ENCODE measurements around the gene FCHSD2. TPM values are rescaled to one million over a fixed set of nuclear protein-coding genes. Genes with fewer than 3 reads are reported as not detected.
A peak's percentile ranks its signal among the peaks of the same experiment; 100 is the strongest.

FCHSD2 gene
- total and polyA plus RNA-seq, 2 of the 13 experiments (the other 11 are each of a cell fraction or from before 2014, with no cell fraction given) = 20.5 to 24.8 TPM

GRCh38 chr11:73141309-73142127, 600 bp downstream of the FCHSD2 start:
- H3K4me3 ChIP-seq (replicated peaks in 1 of 3; ENCODE audit: insufficient read depth in 1 of 3, low read depth in 2 of 3, low read length in 3 of 3) = peak overlapping the region; percentile 78 to 99 (median 91)
- POLR2A ChIA-PET = interaction anchor here (0.9 to 5.2 kb wide), 12 partner anchors 11 to 80 kb away, joined by 3 to 152 read pairs (median 12); no protein-coding TSS in a partner anchor
- peaks cover 3 to 5% of the 10 kb centered on the region in 2 experiments; a peak in 4 of 5 replicates for H3K36me3 ChIP-seq (replicated peaks in 1 of 2; ENCODE audit: control insufficient read depth in 1 of 2, insufficient read depth in 2 of 2, low read length in 2 of 2)
- peaks cover 54% of the 10 kb centered on the region for H3K79me2 ChIP-seq (ENCODE audit: insufficient read depth, low read length)
- H3K9me3 ChIP-seq (ENCODE audit: low read length) = no peaks in the 10 kb centered on the region
- FAIRE-seq = no peak
- peaks cover 65% of the 10 kb centered on the region for H3K4me1 ChIP-seq (ENCODE audit: insufficient read depth, low read length)
- DNase-seq (ENCODE audit: low spot score) = peak; percentile 47
- H3K27me3 ChIP-seq (ENCODE audit: control insufficient read depth in 1 of 2, insufficient read depth in 2 of 2, low read length in 2 of 2) = no peaks in the 10 kb centered on the region; a peak in 1 of 5 replicates
- in situ Hi-C loops (cut with HindIII; ENCODE audit: extremely low pct_ligation_motif_present, low pct_unique_long_range_greater_than_20kb) (loop anchor here (5.0 kb wide), 1 partner anchor 36 kb away; no protein-coding TSS in a partner anchor), intact Hi-C loops (cut with micrococcal nuclease; ENCODE audit: unreplicated experiment) (loop anchor here (1.0 kb wide), 1 partner anchor 32 kb away; no protein-coding TSS in a partner anchor)
- peak; percentile 36 for ATAC-seq
- no TSS peak for BruUV-seq (replicated peaks)
- CTCF ChIA-PET (ENCODE audit: low intra/inter-chr PET ratio, low total read pairs) = interaction anchor here (0.8 to 2.1 kb wide), 3 partner anchors 28 to 36 kb away, joined by 3 to 12 read pairs (median 3); no protein-coding TSS in a partner anchor
- WGBS (ENCODE audit: low lambda C conversion rate) = 1% methylated on average over 35 of the region's 71 CpGs
- peak overlapping the region; percentile 95 for H3K27ac ChIP-seq (ENCODE audit: extremely low read length, insufficient read depth, low read length)
- peak overlapping the region; percentile 87 for H3K9ac ChIP-seq (ENCODE audit: insufficient read depth, low read depth, low read length)
- H2AFZ ChIP-seq (ENCODE audit: low read length) = no peak overlapping the region
- H4K20me1 ChIP-seq (ENCODE audit: insufficient read depth, low read length) = no peaks in the 10 kb centered on the region
- peak overlapping the region; percentile 82 for H3K4me2 ChIP-seq (ENCODE audit: low read depth, low read length)
- TF ChIP-seq SMYD3 (CRISPR knock-in tag; IDR thresholded peaks at IDR 0.05) = 0 out of 2 replicates have a peak, but pooled peaks have one; percentile 9
- TF ChIP-seq SAFB2 (CRISPR knock-in tag; IDR thresholded peaks at IDR 0.05; ENCODE audit: borderline replicate concordance, low read depth) = peak; percentile 12; the same call in 1 of the 2 replicates
- peak; percentile 36; the same call in 1 of the 2 replicates for TF ChIP-seq ZNF20 (CRISPR knock-in tag; IDR thresholded peaks at IDR 0.05)
- peak; percentile 77 for TF ChIP-seq RBFOX2 (IDR thresholded peaks at IDR 0.05; ENCODE audit: low read depth, low read length)
- 0 out of 2 replicates have a peak, but pooled peaks have one; percentile 0 for TF ChIP-seq NCOA2 (CRISPR knock-in tag; IDR thresholded peaks at IDR 0.05)
- 0 out of 2 replicates have a peak, but pooled peaks have one; percentile 45 for TF ChIP-seq ZNF468 (CRISPR knock-in tag; IDR thresholded peaks at IDR 0.05)
- TF ChIP-seq ZNF280B (CRISPR knock-in tag; IDR thresholded peaks at IDR 0.05; ENCODE audit: borderline replicate concordance) = peak; percentile 12; the same call in 1 of the 2 replicates
- TF ChIP-seq MED1 (CRISPR knock-in tag; IDR thresholded peaks at IDR 0.05) = no peak
- peak; percentile 64; the same call in 1 of the 2 replicates for TF ChIP-seq ZNF414 (CRISPR knock-in tag; IDR thresholded peaks at IDR 0.05)
- TF ChIP-seq JUND (CRISPR knock-in tag; IDR thresholded peaks at IDR 0.05) = peak; percentile 34; the same call in 1 of the 2 replicates
- peak; percentile 32; the same call in 1 of the 2 replicates for TF ChIP-seq ZMYM3 (CRISPR knock-in tag; IDR thresholded peaks at IDR 0.05)
- TF ChIP-seq SKI (IDR thresholded peaks at IDR 0.05; ENCODE audit: partially characterized antibody) = no peak
- TF ChIP-seq ZNF225 (CRISPR knock-in tag; IDR thresholded peaks at IDR 0.05) = peak; percentile 23; the same call in 1 of the 2 replicates
- TF ChIP-seq AFF4 (CRISPR knock-in tag; IDR thresholded peaks at IDR 0.05) = peak; percentile 39; the same call in 1 of the 2 replicates
- TF ChIP-seq SALL1 (CRISPR knock-in tag; IDR thresholded peaks at IDR 0.05) = peak; percentile 46; the same call in 1 of the 2 replicates
- no peak for TF ChIP-seq CBX2 (IDR thresholded peaks at IDR 0.05; ENCODE audit: low read depth, low read length)
- TF ChIP-seq CBX2 (CRISPR knock-in tag; IDR thresholded peaks at IDR 0.05; ENCODE audit: low read depth) = no peak
